Karpas-422 (cell line): Measurements from ENCODE around the gene DHRS13. TPM values are rescaled to one million over a fixed set of nuclear protein-coding genes. Genes with fewer than 3 reads are reported as not detected.
A peak's percentile ranks its signal among the peaks of the same experiment; 100 is the strongest.

Experiments
- DNase-seq: peaks from one replicate; pipeline ENCODE4 v3.0.0-alpha.2; 2015
- H2AFZ ChIP-seq: fragments of 200-600 bp; sonication (generic); 2 replicates; pipeline ENCODE4 v1.6.1; 2014; ENCODE audit warnings: antibody characterized with exemption, low read length, mixed read lengths
- H3K27ac ChIP-seq: fragments of 200-600 bp; sonication (generic); 2 replicates; pipeline ENCODE4 v1.5.1; 2014; ENCODE audit warnings: mild to moderate bottlenecking, low read length, moderate library complexity
- H3K27me3 ChIP-seq: fragments of 200-600 bp; sonication (generic); 2 replicates; pipeline ENCODE4 v1.6.1; 2014; ENCODE audit warnings: low read length, mixed read lengths
- H3K36me3 ChIP-seq: fragments of 200-600 bp; sonication (generic); 2 replicates; pipeline ENCODE4 v1.6.1; 2014; ENCODE audit warnings: low read length, mixed read lengths; ENCODE audit not compliant: insufficient read depth
- H3K4me1 ChIP-seq: fragments of 200-600 bp; sonication (generic); 2 replicates; pipeline ENCODE4 v1.6.1; 2014; ENCODE audit warnings: mild to moderate bottlenecking, low read length, mixed read lengths
- H3K4me2 ChIP-seq: fragments of 200-600 bp; sonication (generic); 2 replicates; pipeline ENCODE4 v1.6.1; 2014; ENCODE audit warnings: low read length, low read depth, mild to moderate bottlenecking; ENCODE audit not compliant: poor library complexity, severe bottlenecking
- H3K4me3 ChIP-seq: fragments of 200-600 bp; sonication (generic); 2 replicates; pipeline ENCODE4 v1.5.1; 2014; ENCODE audit warnings: mild to moderate bottlenecking, antibody characterized with exemption, low read length, mixed read lengths
- H3K79me2 ChIP-seq: fragments of 200-600 bp; sonication (generic); 2 replicates; pipeline ENCODE4 v1.6.1; 2014; ENCODE audit warnings: mild to moderate bottlenecking, low read length, mixed read lengths
- H3K9ac ChIP-seq: fragments of 200-600 bp; sonication (generic); 2 replicates; pipeline ENCODE4 v1.6.0; 2014; ENCODE audit warnings: low read length
- H3K9me2 ChIP-seq: fragments of 200-600 bp; sonication (generic), shearing (Covaris generic); replicated peaks from 2 replicates; pipeline ENCODE4 v1.6.0; 2014; ENCODE audit warnings: mild to moderate bottlenecking, low read length, moderate library complexity; ENCODE audit not compliant: insufficient read depth
- H3K9me3 ChIP-seq: fragments of 300-700, 200-600 bp; sonication (generic); 2 replicates; pipeline ENCODE4 v1.6.1; 2014; ENCODE audit warnings: low read length, mixed read lengths
- H4K20me1 ChIP-seq: fragments of 200-600 bp; sonication (generic); 2 replicates; pipeline ENCODE4 v1.6.1; 2014; ENCODE audit warnings: mild to moderate bottlenecking, antibody characterized with exemption, low read length, low read depth; ENCODE audit not compliant: insufficient read depth
- total RNA-seq: library from RNA; depleted of rRNA; stranded (reverse); fragments of >200 nt; shearing (Covaris generic); gene quantifications from 2 replicates; pipeline ENCODE4 v1.2.3, GENCODE V29; 2014; ENCODE audit warnings: low replicate concordance

The DHRS13 gene
- total RNA-seq, 1 experiment from 2014 or later: 12.9 TPM

DNA sequence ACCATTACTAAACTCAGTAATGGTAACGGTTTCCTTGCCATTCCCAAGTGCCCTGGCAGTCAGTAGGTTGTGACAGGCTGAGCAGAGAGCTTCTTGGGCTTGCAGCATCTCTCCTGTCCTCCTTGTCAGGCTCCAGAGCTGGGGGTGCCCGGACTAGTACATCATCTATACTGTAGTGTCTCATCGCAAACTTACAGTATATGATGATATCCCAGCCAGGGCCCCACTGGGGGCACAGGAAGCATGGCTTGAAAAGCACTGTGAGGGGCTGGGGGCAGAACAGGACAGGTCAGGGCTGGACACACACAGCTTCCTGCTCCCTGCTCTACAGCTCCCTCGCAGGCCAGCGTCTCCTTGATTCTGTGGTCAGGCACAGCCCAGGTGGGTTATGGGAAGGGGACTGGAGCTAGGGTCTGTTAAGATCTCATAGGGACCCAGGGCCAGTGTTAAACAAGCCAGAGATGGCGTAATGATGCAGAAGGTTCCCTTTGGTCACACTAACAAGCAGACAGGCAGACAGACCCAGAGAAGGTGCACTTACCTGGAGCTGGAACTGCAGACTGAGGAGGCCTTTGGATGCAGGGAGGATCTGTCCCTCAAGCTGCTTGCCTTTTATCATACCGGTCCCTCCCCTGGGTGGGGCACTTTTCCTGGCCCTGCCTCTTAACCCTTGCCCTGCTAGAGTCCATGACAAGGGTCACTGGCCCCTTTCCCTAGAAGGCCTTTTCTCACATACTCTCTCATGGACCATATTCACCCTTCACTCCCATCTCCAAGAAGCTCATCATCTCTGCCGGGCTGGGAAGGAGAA, 41.3 kb downstream of the DHRS13 start:
- no peak overlapping the region for H3K4me3 ChIP-seq
- no peak overlapping the region for H2AFZ ChIP-seq
- no peaks in the 10 kb centered on the region for H4K20me1 ChIP-seq
- no peaks in the 10 kb centered on the region for H3K79me2 ChIP-seq
- no peak overlapping the region for H3K4me2 ChIP-seq
- H3K9me3 ChIP-seq: no peaks in the 10 kb centered on the region
- H3K9me2 ChIP-seq: no peaks in the 10 kb centered on the region
- no peaks in the 10 kb centered on the region for H3K27me3 ChIP-seq
- peaks cover 6% of the 10 kb centered on the region for H3K4me1 ChIP-seq
- no peak overlapping the region for H3K9ac ChIP-seq
- no peak overlapping the region for H3K27ac ChIP-seq
- peaks cover 7% of the 10 kb centered on the region; the same call in 1 of the 2 replicates for H3K36me3 ChIP-seq
- no peak for DNase-seq

DNA sequence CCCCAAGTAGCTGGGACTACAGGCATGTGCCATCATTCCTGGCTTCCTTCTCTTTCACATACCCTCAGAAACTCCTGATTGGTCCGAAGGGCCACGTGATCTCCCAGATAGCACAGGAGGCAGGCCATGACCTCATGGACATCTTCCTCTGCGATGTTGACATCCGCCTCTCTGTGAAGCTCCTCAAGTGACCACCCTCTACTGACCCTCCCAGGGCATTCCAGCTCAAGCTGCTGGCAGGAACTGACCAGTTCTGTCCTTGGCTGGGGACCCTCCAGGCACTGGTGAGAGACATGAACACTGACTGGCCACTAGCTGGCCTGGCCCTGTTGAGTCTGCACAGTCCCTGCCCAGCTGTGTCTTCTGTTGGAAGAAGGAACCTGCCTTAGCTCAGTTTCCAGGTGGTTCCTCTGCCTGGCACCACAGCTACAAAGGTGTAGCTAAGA, 42.5 kb downstream of the DHRS13 start:
- H3K4me2 ChIP-seq: no peak overlapping the region
- no peaks in the 10 kb centered on the region for H3K9me2 ChIP-seq
- H3K9ac ChIP-seq: no peak overlapping the region
- H3K9me3 ChIP-seq: no peaks in the 10 kb centered on the region
- peaks cover 10% of the 10 kb centered on the region for H3K4me1 ChIP-seq
- no peak for DNase-seq
- H3K27me3 ChIP-seq: no peaks in the 10 kb centered on the region
- H4K20me1 ChIP-seq: no peaks in the 10 kb centered on the region
- no peak overlapping the region for H3K27ac ChIP-seq
- H3K4me3 ChIP-seq: no peak overlapping the region
- no peak overlapping the region for H2AFZ ChIP-seq
- peaks cover 10% of the 10 kb centered on the region for H3K79me2 ChIP-seq
- peaks cover 10% of the 10 kb centered on the region; the same call in 1 of the 2 replicates for H3K36me3 ChIP-seq

DNA sequence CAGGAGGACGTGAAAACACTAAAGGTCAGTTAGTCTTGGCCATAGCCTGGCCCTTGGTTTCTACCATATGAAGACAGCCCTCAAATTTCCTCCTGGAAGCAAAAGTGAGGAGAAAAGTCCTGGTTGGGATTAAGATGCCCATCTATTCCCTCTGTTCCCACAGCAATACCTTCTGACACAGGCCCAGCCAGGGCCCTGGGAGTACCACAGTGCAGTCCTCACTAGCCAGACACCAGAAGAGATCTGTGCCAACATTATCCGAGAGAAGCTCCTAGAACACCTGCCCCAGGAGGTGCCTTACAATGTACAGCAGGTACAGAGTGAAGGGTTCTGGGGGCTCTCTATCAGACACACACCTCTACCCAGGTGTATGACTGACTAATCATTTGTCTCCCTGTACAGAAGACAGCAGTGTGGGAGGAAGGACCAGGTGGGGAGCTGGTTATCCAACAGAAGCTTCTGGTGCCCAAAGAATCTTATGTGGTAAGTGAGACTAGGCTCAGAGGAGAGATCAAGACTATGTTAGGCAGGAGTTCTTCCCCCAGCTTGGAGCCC, 44.0 kb downstream of the DHRS13 start:
- H3K27me3 ChIP-seq: no peaks in the 10 kb centered on the region
- no peak overlapping the region for H3K4me2 ChIP-seq
- no peak overlapping the region for H3K4me3 ChIP-seq
- H4K20me1 ChIP-seq: no peaks in the 10 kb centered on the region
- peaks cover 10% of the 10 kb centered on the region; the same call in 1 of the 2 replicates for H3K36me3 ChIP-seq
- DNase-seq: no peak
- no peak overlapping the region for H2AFZ ChIP-seq
- H3K27ac ChIP-seq: no peak overlapping the region
- peaks cover 15% of the 10 kb centered on the region for H3K79me2 ChIP-seq
- H3K4me1 ChIP-seq: peaks cover 17% of the 10 kb centered on the region
- H3K9me3 ChIP-seq: no peaks in the 10 kb centered on the region
- no peaks in the 10 kb centered on the region for H3K9me2 ChIP-seq
- H3K9ac ChIP-seq: no peak overlapping the region

DNA sequence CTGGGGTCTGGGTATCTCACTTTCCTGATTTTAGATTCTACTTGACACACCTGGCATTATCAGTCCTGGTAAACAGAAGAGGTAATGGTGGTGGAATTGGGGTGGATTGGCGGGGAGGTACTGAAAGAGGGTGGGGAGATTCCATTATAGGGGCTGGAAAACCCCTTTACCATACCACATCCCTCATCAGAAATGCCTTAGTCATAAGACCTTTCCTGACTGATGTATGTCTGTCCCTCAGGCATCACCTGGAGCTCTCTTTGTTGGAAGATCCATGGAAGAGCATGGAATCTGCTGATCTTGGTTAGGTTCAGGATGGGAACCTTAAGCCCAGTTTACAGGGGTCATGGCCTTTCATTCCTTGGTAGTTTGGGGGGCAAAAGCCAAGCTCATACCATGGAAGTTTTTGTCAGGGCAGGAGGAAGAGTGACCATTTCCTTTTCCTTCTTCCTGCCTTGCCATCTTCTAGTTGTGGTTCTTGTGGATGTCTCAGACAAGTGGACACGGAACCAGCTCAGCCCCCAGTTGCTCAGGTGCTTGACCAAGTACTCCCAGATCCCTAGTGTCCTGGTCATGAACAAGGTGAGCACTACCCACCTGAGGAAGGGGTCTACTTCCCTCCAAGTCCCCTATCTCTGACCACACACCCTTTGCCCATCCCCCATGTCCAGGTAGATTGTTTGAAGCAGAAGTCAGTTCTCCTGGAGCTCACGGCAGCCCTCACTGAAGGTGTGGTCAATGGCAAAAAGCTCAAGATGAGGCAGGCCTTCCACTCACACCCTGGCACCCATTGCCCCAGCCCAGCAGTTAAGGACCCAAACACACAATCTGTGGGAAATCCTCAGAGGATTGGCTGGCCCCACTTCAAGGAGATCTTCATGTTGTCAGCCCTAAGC, 44.7 kb downstream of the DHRS13 start:
- H3K36me3 ChIP-seq: peaks cover 10% of the 10 kb centered on the region; the same call in 1 of the 2 replicates
- no peak overlapping the region for H3K4me3 ChIP-seq
- no peaks in the 10 kb centered on the region for H3K27me3 ChIP-seq
- H3K27ac ChIP-seq: no peak overlapping the region
- no peak overlapping the region for H3K9ac ChIP-seq
- no peaks in the 10 kb centered on the region for H4K20me1 ChIP-seq
- no peaks in the 10 kb centered on the region for H3K9me3 ChIP-seq
- H3K79me2 ChIP-seq: peaks cover 15% of the 10 kb centered on the region
- no peak for DNase-seq
- H2AFZ ChIP-seq: no peak overlapping the region
- H3K4me1 ChIP-seq: peaks cover 17% of the 10 kb centered on the region
- H3K4me2 ChIP-seq: no peak overlapping the region
- no peaks in the 10 kb centered on the region for H3K9me2 ChIP-seq

DNA sequence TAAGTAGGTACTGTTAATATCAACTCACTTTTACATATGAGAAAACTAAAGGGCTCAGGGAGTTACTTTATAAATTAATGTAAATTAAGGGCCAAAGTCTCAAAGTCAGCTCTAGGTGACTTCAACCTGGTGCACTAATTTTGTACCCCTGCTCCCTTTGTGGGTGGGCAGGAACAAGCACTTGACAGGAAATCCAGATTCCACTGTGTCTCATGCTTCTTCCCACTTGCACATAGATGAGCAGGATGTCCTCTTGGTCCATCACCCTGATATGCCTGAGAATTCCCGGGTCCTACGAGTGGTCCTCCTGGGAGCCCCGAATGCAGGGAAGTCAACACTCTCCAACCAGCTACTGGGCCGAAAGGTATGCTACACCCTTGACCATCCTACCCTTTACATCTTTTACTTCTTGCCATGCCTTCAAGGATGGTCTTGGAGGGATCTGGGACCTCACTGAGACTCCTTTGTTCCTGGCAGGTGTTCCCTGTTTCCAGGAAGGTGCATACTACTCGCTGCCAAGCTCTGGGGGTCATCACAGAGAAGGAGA, 46.8 kb downstream of the DHRS13 start:
- no peak overlapping the region for H2AFZ ChIP-seq
- H3K9me3 ChIP-seq: no peaks in the 10 kb centered on the region
- peak overlapping the region; percentile 80 for H3K4me3 ChIP-seq
- no peak overlapping the region for H3K27ac ChIP-seq
- H3K79me2 ChIP-seq: peaks cover 15% of the 10 kb centered on the region
- no peaks in the 10 kb centered on the region for H4K20me1 ChIP-seq
- H3K27me3 ChIP-seq: no peaks in the 10 kb centered on the region
- H3K4me2 ChIP-seq: peak overlapping the region; percentile 96
- H3K36me3 ChIP-seq: peaks cover 10% of the 10 kb centered on the region; the same call in 1 of the 2 replicates
- no peaks in the 10 kb centered on the region for H3K9me2 ChIP-seq
- H3K9ac ChIP-seq: peak overlapping the region; percentile 74
- H3K4me1 ChIP-seq: peaks cover 17% of the 10 kb centered on the region
- DNase-seq: no peak

DNA sequence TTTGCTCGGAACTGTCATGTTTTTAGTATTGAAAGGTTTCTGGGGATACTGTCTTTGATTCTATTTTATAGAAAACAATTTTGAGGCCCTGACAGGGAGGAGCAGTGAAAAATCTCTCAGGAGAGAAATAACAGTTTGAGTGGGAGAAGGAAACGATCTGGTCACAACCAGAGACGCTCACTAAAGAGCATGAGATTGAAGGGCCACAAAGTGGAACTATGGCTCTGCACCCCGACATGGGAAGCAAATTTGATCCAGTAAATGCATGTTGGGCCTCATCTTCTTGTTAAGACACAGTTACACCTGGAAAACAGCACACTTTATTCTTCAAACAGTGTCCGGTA, 47.6 kb downstream of the DHRS13 start:
- Histone ChIP-seq H3K9me3 (no peaks in the 10 kb centered on the region), H3K36me3 (peaks cover 10% of the 10 kb centered on the region; the same call in 1 of the 2 replicates), H4K20me1 (no peaks in the 10 kb centered on the region), H3K79me2 (peaks cover 15% of the 10 kb centered on the region), H3K4me3 (peak overlapping the region; percentile 80), H3K4me2 (peak overlapping the region; percentile 96), H3K9ac (peak overlapping the region; percentile 74), H3K9me2 (no peaks in the 10 kb centered on the region), H3K27me3 (no peaks in the 10 kb centered on the region), H3K27ac (no peak overlapping the region), H3K4me1 (peaks cover 17% of the 10 kb centered on the region), H2AFZ (peak overlapping the region; percentile 49; the same call in 1 of the 2 replicates)
- DNase-seq: no peak

DNA sequence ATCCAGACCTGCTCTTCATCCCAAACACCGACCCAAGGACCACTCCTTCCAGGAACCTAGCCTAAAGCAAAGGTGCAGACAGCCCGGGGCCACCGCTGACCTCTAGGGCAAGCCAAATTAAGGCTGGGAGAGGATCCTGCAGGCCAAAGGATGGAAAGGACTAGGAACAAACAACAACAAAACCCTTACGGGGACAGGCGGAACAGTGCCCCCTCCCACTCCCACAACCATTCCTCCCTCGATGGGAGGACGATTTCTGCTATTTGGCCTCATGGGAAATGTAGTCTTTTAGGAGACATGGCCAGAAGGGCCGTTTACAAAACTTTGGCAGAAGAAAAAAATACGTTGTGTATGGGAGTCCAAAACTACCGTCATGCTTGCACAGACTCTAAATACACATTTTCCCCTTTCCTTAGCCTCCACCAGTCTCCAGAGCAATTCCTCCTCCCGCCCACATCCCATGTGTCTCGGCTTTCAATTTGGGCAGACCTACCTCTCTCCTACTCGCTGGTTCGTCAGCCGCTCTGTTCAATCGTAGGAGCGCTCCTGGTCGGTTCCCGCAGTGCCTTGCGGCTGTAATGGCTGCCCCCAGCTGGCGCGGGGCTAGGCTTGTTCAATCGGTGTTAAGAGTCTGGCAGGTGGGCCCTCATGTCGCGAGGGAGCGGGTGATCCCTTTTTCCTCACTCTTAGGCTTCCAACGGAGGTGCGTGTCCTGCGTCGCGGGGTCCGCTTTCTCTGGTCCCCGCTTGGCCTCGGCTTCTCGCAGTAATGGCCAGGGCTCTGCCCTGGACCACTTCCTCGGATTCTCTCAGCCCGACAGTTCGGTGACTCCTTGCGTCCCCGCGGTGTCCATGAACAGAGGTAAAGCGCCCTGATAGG, 48.2 kb downstream of the DHRS13 start, which contains the start of gene ERAL1:
ERAL1 (plus strand) TSS at position 560 of the 879 bp plus-strand sequence; CDS start at position 579, 19 bp downstream.
- peak within 1 kb of the TSS; percentile 96 for H3K4me2 ChIP-seq
- H4K20me1 ChIP-seq: no peaks in the 10 kb centered on the region
- H2AFZ ChIP-seq: peak within 1 kb of the TSS; percentile 98
- H3K36me3 ChIP-seq: peaks cover 10% of the 10 kb centered on the region; the same call in 1 of the 2 replicates
- no peaks in the 10 kb centered on the region for H3K9me2 ChIP-seq
- H3K79me2 ChIP-seq: peaks cover 15% of the 10 kb centered on the region
- no peak within 1 kb of the TSS for H3K27ac ChIP-seq
- H3K9ac ChIP-seq: peak within 1 kb of the TSS; percentile 74
- DNase-seq: peak; percentile 95
- peak within 1 kb of the TSS; percentile 80 for H3K4me3 ChIP-seq
- no peaks in the 10 kb centered on the region for H3K9me3 ChIP-seq
- no peaks in the 10 kb centered on the region for H3K27me3 ChIP-seq
- H3K4me1 ChIP-seq: peaks cover 17% of the 10 kb centered on the region
